Tibial nerve (tissue), 3 donors: ENCODE data around the gene NXNL2.

Experiments used
- CTCF ChIP-seq, 5 experiments: fragments of 200-600 bp in 3 of 5; fragments of 450-650 bp in 2 of 5; sonication (generic) in 3 of 5; IDR thresholded peaks; one replicate each; pipeline ENCODE4 v1.5.1; 2016 to 2019; ENCODE audit warnings: antibody characterized with exemption in 5 of 5, mild to moderate bottlenecking in 3 of 5, moderate library complexity in 2 of 5
- POLR2A ChIP-seq, 2 donors: fragments of 450-650 bp; IDR thresholded peaks; one replicate each; pipeline ENCODE4 v1.6.1; 2017; ENCODE audit warnings: antibody characterized with exemption in 2 of 2, mild to moderate bottlenecking in 2 of 2, moderate library complexity in 2 of 2

DNA sequence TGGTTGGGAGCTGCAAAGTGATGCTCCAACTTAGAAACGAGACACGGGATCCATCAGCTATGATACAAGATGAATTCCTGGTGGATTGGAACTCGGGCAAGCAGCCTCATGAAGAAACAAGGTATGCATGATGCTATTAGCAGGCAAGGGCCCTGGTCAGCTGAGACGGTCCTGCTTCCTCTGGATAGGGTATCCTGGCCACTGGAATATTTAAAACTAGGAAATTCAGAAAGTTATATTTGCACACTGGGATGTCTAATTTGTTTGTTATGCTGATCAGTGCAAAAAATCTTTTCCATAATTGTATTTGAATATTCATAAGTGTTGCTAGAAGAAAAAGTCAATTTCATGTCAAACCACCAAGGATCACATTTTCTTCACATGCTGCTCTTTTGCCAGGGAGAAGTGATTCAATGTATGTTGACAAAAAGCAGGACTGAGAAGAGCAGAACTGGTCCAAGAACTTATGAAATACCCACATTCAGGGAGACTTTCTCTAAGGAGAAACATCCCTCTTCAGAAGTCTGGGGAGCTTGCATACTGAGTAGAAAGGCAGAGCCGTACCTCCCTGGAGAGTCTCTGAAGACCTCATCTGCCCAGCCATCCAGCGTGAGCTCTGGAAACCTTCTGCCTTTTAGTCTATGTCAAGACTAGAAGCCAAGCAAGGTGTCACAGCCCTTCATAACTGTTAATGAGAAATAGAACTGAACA is 6.7 kb upstream of the NXNL2 start:
- no peak for TF ChIP-seq POLR2A (IDR thresholded peaks at IDR 0.05)
- TF ChIP-seq CTCF (IDR thresholded peaks at IDR 0.05), result no peak
